ENCODE results near the gene VPS35.

DNA sequence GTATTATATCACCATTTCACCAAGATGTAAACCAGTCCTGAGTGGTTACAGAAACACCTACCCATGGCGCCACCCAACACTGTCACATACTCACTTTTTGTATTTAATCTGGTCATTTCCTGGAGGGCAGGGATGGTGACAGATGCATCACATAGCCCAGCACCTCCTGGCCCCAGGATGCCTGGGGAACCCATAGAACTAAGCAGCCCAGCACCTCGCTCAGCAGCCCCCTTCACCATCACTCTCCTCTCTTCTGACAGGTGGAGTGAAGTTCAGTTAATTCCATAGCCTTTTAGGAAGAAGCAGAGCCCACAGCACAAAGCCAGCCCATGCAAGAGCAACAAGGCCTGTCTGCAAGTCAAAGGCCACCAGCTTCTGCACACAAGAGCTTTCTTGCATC lies 31.6 kb upstream of the VPS35 start:
- TF ChIP-seq POLR2A (IDR thresholded peaks at IDR 0.05; ENCODE audit: low read depth, low read length), result no peak
- TF ChIP-seq SPI1 (IDR thresholded peaks at IDR 0.05; ENCODE audit: low read depth, low read length), result no peak
- no peak for TF ChIP-seq PAX5 (IDR thresholded peaks at IDR 0.05; ENCODE audit: insufficient read depth, low read length, severe bottlenecking)
- TF ChIP-seq POLR2AphosphoS5 (IDR thresholded peaks at IDR 0.05; ENCODE audit: low read depth, low read length), result no peak
